GM23248 (cell line): ENCODE results near the gene ZNF263. TPM values are rescaled to one million over a fixed set of nuclear protein-coding genes. Genes with fewer than 3 reads are reported as not detected.

Source experiments
- DNase-seq: peaks from one replicate; pipeline ENCODE4 v3.0.0-alpha.2; 2015
- H2AFZ ChIP-seq: fragments of 200-600 bp; sonication (generic); 2 replicates; pipeline ENCODE4 v1.6.1; 2016; ENCODE audit warnings: antibody characterized with exemption
- H3F3A ChIP-seq: fragments of 200-600 bp; sonication (generic); 2 replicates; pipeline ENCODE4 v1.6.1; 2016; ENCODE audit warnings: mild to moderate bottlenecking, antibody characterized with exemption, mixed run types; ENCODE audit not compliant: insufficient read depth
- H3K27ac ChIP-seq: fragments of 200-600 bp; sonication (generic); 2 replicates; pipeline ENCODE4 v1.5.1; 2016; ENCODE audit warnings: mild to moderate bottlenecking
- H3K27me3 ChIP-seq: fragments of 200-600 bp; sonication (generic); replicated peaks from 2 replicates; pipeline ENCODE4 v1.6.1; 2016; ENCODE audit warnings: mild to moderate bottlenecking; ENCODE audit not compliant: insufficient read depth
- H3K36me3 ChIP-seq: fragments of 200-600 bp; sonication (generic); 2 replicates; pipeline ENCODE4 v1.6.1; 2016; ENCODE audit warnings: low read depth, mild to moderate bottlenecking
- H3K4me1 ChIP-seq: fragments of 200-600 bp; sonication (generic); 2 replicates; pipeline ENCODE4 v1.6.1; 2016; ENCODE audit warnings: mild to moderate bottlenecking; ENCODE audit not compliant: insufficient read depth
- H3K4me2 ChIP-seq: fragments of 200-600 bp; sonication (generic); one replicate; pipeline ENCODE4 v1.6.1; 2016; ENCODE audit warnings: mild to moderate bottlenecking; ENCODE audit not compliant: unreplicated experiment
- H3K4me3 ChIP-seq: fragments of 200-600 bp; sonication (generic); 2 replicates; pipeline ENCODE4 v1.5.1; 2016; ENCODE audit warnings: mild to moderate bottlenecking
- H3K79me2 ChIP-seq: fragments of 200-600 bp; sonication (generic); 2 replicates; pipeline ENCODE4 v1.6.1; 2016; ENCODE audit warnings: mild to moderate bottlenecking; ENCODE audit not compliant: insufficient read depth
- H3K9ac ChIP-seq: fragments of 200-600 bp; sonication (generic); 2 replicates; pipeline ENCODE4 v1.6.1; 2016; ENCODE audit warnings: mild to moderate bottlenecking
- H3K9me2 ChIP-seq: fragments of 200-600 bp; sonication (generic); 2 replicates; pipeline ENCODE4 v1.6.1; 2016; ENCODE audit warnings: mixed run types, mild to moderate bottlenecking, moderate library complexity; ENCODE audit not compliant: insufficient read depth
- H3K9me3 ChIP-seq: fragments of 200-600 bp; sonication (generic); one replicate; pipeline ENCODE4 v1.6.1; 2017; ENCODE audit warnings: low read depth
- H4K20me1 ChIP-seq: fragments of 200-600 bp; sonication (generic); 2 replicates; pipeline ENCODE4 v1.6.0; 2016; ENCODE audit not compliant: insufficient read depth
- EZH2 ChIP-seq: fragments of 200-600 bp; sonication (generic); IDR thresholded peaks from 2 replicates; pipeline ENCODE4 v1.6.1; 2018; ENCODE audit warnings: antibody characterized with exemption, mild to moderate bottlenecking; ENCODE audit not compliant: insufficient read depth, poor library complexity, severe bottlenecking
- EZH2phosphoT487 ChIP-seq: fragments of 200-600 bp; sonication (generic); IDR thresholded peaks from 2 replicates; pipeline ENCODE4 v1.6.1; 2018; ENCODE audit warnings: antibody characterized with exemption, moderate library complexity, mild to moderate bottlenecking, low read depth; ENCODE audit not compliant: insufficient read depth
- WGBS, 2 experiments: methylation state at CpG; one replicate each; pipeline ENCODE4 v1.1.6; 2015 to 2017; ENCODE audit warnings: low lambda C conversion rate in 2 of 2, low coverage in 1 of 2; ENCODE audit errors: missing lambda C conversion rate in 2 of 2; 5-methylcytosine and 5-hydroxymethylcytosine counted together
- in situ Hi-C: fragments of 300-500 bp; cut with MboI; formaldehyde crosslinking; loops from 2 replicates; pipeline ENCODE4 v1.15.0; 2020
- polyA plus RNA-seq: library from polyadenylated mRNA; unstranded; fragments of >200 nt; fragmentation: Nextera tagmentation; extraction: Ambion mirVana; gene quantifications from 2 replicates; pipeline ENCODE4 v1.2.1, GENCODE V29; 2016
- total RNA-seq: library from RNA; depleted of rRNA; stranded (reverse); fragments of >200 nt; shearing (Covaris generic); gene quantifications from 2 replicates; pipeline ENCODE4 v1.2.3, GENCODE V29; 2014

ZNF263 gene
- total and polyA plus RNA-seq, 2 experiments from 2014 or later = 22.1 to 55.7 TPM

- Histone ChIP-seq H3K9me2 (no peaks in the 10 kb centered on the region), H3K27ac (no peak overlapping the region)
- in situ Hi-C loops = no loop called here
Observed at GRCh38 chr16:3248596-3248995, 34.7 kb upstream of the ZNF263 start.

GRCh38 chr16:3249020-3249419, 34.3 kb upstream of the ZNF263 start:
- no peak overlapping the region for H3K4me3 ChIP-seq
- no peaks in the 10 kb centered on the region for H4K20me1 ChIP-seq
- H2AFZ ChIP-seq = no peak overlapping the region
- no peaks in the 10 kb centered on the region; the same call in none of the 2 replicates for H3K27me3 ChIP-seq
- no peak overlapping the region for H3K4me2 ChIP-seq
- no peak for DNase-seq
- H3K79me2 ChIP-seq = no peaks in the 10 kb centered on the region
- no peaks in the 10 kb centered on the region for H3F3A ChIP-seq
- H3K9ac ChIP-seq = no peak overlapping the region
- in situ Hi-C loops = no loop called here
- H3K4me1 ChIP-seq = no peaks in the 10 kb centered on the region
- TF ChIP-seq EZH2 (no peak), EZH2phosphoT487 (no peak)
- H3K9me3 ChIP-seq = no peaks in the 10 kb centered on the region
- WGBS, 2 experiments = 58 to 59% methylated on average over 1 of the region's 1 CpG
- H3K27ac ChIP-seq = no peak overlapping the region
- no peaks in the 10 kb centered on the region for H3K9me2 ChIP-seq
- no peaks in the 10 kb centered on the region for H3K36me3 ChIP-seq

More at GRCh38 chr16:3248596-3248995, 34.7 kb upstream of the ZNF263 start:
- 48% methylated on average over 5 of the region's 5 CpGs for whole genome bisulfite sequencing, 2 experiments
- Histone ChIP-seq H3K4me2 (no peak overlapping the region), H3K9me3 (no peaks in the 10 kb centered on the region), H2AFZ (no peak overlapping the region), H3K4me3 (no peak overlapping the region), H3K9ac (no peak overlapping the region), H3K27me3 (no peaks in the 10 kb centered on the region; the same call in none of the 2 replicates), H4K20me1 (no peaks in the 10 kb centered on the region), H3K79me2 (no peaks in the 10 kb centered on the region), H3F3A (no peaks in the 10 kb centered on the region), H3K36me3 (no peaks in the 10 kb centered on the region), H3K4me1 (no peaks in the 10 kb centered on the region)
- no peak for TF ChIP-seq EZH2
- TF ChIP-seq EZH2phosphoT487 = no peak
- DNase-seq = no peak

- Histone ChIP-seq H3K9me3 (no peaks in the 10 kb centered on the region), H3K27me3 (no peaks in the 10 kb centered on the region; the same call in none of the 2 replicates), H3F3A (no peaks in the 10 kb centered on the region), H3K9ac (no peak overlapping the region), H3K4me1 (no peaks in the 10 kb centered on the region), H3K79me2 (no peaks in the 10 kb centered on the region), H3K9me2 (no peaks in the 10 kb centered on the region), H2AFZ (no peak overlapping the region), H3K27ac (no peak overlapping the region), H3K36me3 (no peaks in the 10 kb centered on the region), H3K4me2 (no peak overlapping the region), H4K20me1 (no peaks in the 10 kb centered on the region), H3K4me3 (no peak overlapping the region)
- DNase-seq = no peak
- no peak for TF ChIP-seq EZH2phosphoT487
- in situ Hi-C loops = no loop called here
- WGBS, 2 experiments = 71 to 76% methylated on average over 14 of the region's 14 CpGs
Observed at GRCh38 chr16:3249451-3249850, 33.8 kb upstream of the ZNF263 start.

GRCh38 chr16:3252967-3253366, 30.3 kb upstream of the ZNF263 start:
- no peaks in the 10 kb centered on the region for H3K4me1 ChIP-seq
- in situ Hi-C loops = no loop called here
- H3K4me2 ChIP-seq = no peak overlapping the region
- H3K9me2 ChIP-seq = no peaks in the 10 kb centered on the region
- no peak overlapping the region for H3K4me3 ChIP-seq
- H3K36me3 ChIP-seq = no peaks in the 10 kb centered on the region
- no peak overlapping the region for H3K9ac ChIP-seq
- DNase-seq = no peak
- H3K27ac ChIP-seq = no peak overlapping the region
- no peaks in the 10 kb centered on the region for H3K79me2 ChIP-seq
- H3K9me3 ChIP-seq = no peaks in the 10 kb centered on the region
- no peaks in the 10 kb centered on the region for H4K20me1 ChIP-seq
- TF ChIP-seq EZH2phosphoT487 (no peak), EZH2 (no peak)
- H2AFZ ChIP-seq = no peak overlapping the region
- H3K27me3 ChIP-seq = no peaks in the 10 kb centered on the region; the same call in none of the 2 replicates
- WGBS, 2 experiments = 35 to 46% methylated on average over 4 of the region's 4 CpGs
- no peaks in the 10 kb centered on the region for H3F3A ChIP-seq

- Histone ChIP-seq H3K4me3 (no peak overlapping the region), H3K4me2 (no peak overlapping the region), H2AFZ (no peak overlapping the region), H3K4me1 (peaks cover 8% of the 10 kb centered on the region; the same call in 1 of the 2 replicates), H3K9me2 (no peaks in the 10 kb centered on the region), H3K27ac (no peak overlapping the region), H3K9me3 (no peaks in the 10 kb centered on the region), H3F3A (0 out of 2 replicates have a peak, but pooled peaks cover under 1% of the 10 kb centered on the region), H3K27me3 (no peaks in the 10 kb centered on the region; the same call in 1 of the 2 replicates), H4K20me1 (no peaks in the 10 kb centered on the region), H3K9ac (no peak overlapping the region), H3K36me3 (no peaks in the 10 kb centered on the region), H3K79me2 (no peaks in the 10 kb centered on the region)
- TF ChIP-seq EZH2phosphoT487 = no peak
- TF ChIP-seq EZH2 = no peak
- WGBS, 2 experiments = 42 to 46% methylated on average over 25 to 35 of the region's 35 CpGs
- no peak for DNase-seq
- in situ Hi-C loops = no loop called here
Observed at GRCh38 chr16:3254309-3254708, 29.0 kb upstream of the ZNF263 start.
